LNCaP clone FGC (cell line): ENCODE data around the gene COA7.

Experiments used
- DNase-seq: peaks from one replicate; pipeline ENCODE4 v3.0.0-alpha.2; 2011; ENCODE audit warnings: low read depth
- H3K4me3 ChIP-seq: 2 replicates; pipeline ENCODE4 v1.5.1; 2011; ENCODE audit warnings: mild to moderate bottlenecking, low read depth, low read length, control low read depth
- TF ChIP-seq, protein P1 (sequence below): IDR thresholded peaks from 2 replicates; pipeline ENCODE4 v1.5.1; 2012; ENCODE audit warnings: mild to moderate bottlenecking; ENCODE audit not compliant: control insufficient read depth, insufficient read depth; ENCODE audit errors: extremely low read depth

The COA7 gene

GRCh38 chr1:52651904-52652303, 46.2 kb downstream of the COA7 start:
- H3K4me3 ChIP-seq = no peak overlapping the region
- DNase-seq = no peak
- TF ChIP-seq, protein P1, sequence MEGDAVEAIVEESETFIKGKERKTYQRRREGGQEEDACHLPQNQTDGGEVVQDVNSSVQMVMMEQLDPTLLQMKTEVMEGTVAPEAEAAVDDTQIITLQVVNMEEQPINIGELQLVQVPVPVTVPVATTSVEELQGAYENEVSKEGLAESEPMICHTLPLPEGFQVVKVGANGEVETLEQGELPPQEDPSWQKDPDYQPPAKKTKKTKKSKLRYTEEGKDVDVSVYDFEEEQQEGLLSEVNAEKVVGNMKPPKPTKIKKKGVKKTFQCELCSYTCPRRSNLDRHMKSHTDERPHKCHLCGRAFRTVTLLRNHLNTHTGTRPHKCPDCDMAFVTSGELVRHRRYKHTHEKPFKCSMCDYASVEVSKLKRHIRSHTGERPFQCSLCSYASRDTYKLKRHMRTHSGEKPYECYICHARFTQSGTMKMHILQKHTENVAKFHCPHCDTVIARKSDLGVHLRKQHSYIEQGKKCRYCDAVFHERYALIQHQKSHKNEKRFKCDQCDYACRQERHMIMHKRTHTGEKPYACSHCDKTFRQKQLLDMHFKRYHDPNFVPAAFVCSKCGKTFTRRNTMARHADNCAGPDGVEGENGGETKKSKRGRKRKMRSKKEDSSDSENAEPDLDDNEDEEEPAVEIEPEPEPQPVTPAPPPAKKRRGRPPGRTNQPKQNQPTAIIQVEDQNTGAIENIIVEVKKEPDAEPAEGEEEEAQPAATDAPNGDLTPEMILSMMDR = no peak

DNA sequence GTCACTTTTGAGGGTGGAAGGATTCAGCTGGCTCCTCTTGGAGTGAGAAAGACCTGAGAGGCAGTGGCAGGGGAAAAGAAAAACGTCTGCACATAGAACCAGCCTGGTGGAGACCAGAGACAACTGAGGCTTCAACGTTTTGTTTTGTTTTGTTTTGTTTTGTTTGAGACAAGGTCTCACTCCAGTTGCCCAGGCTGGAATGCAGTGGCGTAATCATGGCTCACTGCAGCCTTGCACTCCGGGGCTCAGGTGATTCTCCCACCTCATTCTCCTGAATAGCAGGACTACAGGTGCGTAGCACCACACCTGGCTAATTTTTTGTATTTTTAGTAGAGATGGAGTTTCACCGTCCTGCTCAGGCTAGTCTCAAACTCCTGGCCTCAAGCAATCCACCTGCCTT, 52.9 kb downstream of the COA7 start:
- TF ChIP-seq, protein P1 = no peak
- H3K4me3 ChIP-seq = no peak overlapping the region
- no peak for DNase-seq

DNA sequence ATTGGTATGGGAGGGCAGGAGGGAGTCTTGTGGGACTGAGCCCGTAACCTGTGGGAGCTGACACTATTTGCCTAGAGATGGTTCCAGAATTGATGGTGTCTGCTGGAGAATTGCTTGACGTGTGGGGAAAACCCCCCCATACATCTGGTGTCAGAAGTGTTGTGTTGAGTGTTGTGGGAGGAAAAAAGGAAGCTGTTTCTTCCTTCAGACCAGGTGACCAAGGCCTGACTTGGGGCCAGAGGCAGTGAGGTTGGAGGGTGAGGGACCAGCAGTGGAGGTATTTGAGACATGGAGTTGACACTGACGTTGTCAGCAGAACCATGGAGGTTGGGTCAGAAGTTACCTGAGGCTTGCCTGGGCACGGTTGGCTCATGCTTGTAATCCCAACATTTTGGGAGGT, 56.8 kb downstream of the COA7 start:
- DNase-seq = no peak
- no peak overlapping the region for H3K4me3 ChIP-seq
- TF ChIP-seq, protein P1 = no peak

- no peak overlapping the region for H3K4me3 ChIP-seq
- TF ChIP-seq, protein P1 = no peak
- no peak for DNase-seq
These were observed 57.5 kb downstream of the COA7 start for GRCh38 chr1:52640697-52641096.

DNA sequence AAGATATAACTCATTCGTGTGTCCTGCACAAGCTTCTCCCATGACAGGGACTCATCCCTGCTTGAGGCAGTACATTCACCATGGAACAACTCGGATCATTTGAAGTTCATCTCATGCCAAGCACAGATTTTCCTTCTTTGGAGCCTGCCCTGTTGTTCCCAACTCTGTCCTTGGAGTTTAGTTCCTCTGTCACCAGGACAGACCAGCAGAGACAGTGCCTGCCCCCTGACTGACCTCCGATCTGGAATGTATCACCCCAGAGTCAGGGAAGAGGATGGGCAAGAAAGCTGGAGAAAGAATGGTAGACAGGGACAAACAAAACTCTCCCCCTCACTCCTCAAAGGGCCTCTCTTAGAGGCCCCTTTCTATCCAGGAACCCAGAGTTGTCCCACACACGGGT, 60.2 kb downstream of the COA7 start:
- TF ChIP-seq, protein P1 = no peak
- no peak overlapping the region for H3K4me3 ChIP-seq
- DNase-seq = no peak

- DNase-seq = no peak
- TF ChIP-seq, protein P1 = no peak
- H3K4me3 ChIP-seq = no peak overlapping the region
These were observed 61.1 kb downstream of the COA7 start for GRCh38 chr1:52636721-52637695.
